Fibroblast of gingiva (primary cell): ENCODE data around the gene EP400.

Source experiments
- DNase-seq: peaks from one replicate; pipeline ENCODE4 v3.0.0-alpha.2; 2011; ENCODE audit warnings: low read depth

Gene EP400

DNA sequence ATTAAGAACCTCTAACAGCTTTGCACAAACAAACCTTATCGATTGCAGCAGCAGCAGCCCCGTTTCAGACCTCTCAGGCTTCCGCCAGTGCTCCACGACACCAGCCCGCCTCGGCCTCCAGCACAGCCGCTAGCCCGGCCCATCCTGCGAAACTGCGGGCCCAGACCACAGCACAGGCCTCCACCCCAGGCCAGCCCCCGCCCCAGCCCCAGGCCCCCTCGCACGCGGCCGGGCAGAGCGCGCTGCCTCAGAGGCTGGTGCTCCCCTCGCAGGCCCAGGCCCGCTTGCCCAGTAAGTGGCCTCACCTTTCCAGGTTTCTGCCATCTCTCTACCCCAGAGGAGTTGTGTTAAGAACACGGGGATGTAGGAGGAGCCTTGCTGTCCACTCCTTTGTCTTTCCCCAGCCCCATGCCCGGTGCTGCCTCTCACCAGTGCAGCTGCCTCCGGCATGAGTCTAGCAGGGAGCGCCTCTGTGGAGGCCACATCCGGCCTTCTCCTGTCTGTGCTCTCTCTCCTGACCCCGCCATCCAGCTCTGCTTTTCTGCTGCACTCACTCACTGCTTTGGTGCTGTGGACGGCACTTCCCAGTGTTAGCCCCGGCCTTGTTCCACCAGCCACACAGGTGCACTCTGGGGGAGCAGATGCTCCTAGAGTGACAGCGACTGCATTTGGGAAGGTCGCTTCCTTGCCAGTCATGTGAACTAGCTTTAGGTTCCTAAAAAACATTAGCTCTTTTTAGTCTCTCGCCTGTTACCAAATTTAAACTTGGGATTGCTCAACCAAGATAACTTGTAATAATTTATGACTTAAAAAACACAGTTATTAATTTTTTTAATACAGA lies 71.5 kb downstream of the EP400 start:
- no peak for DNase-seq

DNA sequence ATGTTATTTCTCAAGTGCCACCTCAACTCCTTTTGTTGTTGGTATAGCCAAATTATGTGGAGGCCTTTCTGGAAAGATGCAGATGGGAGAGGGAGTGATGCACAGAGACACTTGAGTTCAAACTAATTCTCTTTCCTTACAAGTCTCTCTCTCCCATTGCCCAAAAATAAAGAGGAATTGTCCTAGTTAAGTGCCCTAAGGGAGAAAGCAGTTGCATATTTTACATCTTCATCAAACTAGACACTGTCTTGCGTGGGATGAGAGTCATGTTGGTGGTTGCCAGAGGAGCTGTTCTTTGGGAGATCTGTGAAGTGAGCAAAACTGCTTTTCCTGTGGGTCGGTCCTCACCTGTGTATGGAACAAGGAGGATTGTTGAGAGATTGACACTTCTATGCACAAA lies 72.2 kb downstream of the EP400 start:
- no peak for DNase-seq

DNA sequence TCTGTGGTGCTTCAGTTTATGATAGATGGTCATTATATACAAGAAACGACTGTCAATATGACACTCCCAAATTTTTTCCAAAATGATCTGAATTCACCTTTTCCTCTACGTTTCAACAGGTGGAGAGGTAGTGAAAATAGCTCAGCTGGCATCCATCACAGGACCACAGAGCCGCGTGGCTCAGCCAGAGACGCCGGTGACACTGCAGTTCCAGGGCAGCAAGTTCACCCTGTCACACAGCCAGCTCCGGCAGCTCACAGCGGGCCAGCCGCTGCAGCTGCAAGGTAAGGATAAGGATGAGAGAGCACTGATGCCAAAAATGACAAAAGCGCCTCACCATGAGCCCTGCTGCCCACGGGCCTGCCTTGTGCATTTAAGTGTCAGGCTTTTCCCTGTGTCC lies 73.9 kb downstream of the EP400 start:
- no peak for DNase-seq

DNA sequence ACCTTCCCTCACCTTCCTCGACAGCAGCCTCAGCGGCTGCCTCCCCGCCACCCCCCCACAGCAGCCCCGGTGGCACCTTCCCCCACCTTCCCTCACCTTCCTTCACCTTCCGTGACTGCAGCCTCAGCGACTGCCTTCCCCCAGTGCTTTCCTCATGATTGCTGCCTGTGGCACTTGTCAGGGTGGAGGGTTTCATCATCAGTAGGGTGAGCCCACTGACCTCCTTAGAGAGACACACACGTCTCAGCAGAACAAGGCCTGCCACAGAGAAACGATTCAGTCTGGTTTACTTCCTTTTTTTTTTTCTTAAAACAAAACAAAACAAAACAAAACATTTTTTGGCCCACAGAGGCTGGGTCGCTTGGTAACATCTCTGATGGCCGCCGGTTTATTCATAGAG lies 75.0 kb downstream of the EP400 start:
- no peak for DNase-seq

DNA sequence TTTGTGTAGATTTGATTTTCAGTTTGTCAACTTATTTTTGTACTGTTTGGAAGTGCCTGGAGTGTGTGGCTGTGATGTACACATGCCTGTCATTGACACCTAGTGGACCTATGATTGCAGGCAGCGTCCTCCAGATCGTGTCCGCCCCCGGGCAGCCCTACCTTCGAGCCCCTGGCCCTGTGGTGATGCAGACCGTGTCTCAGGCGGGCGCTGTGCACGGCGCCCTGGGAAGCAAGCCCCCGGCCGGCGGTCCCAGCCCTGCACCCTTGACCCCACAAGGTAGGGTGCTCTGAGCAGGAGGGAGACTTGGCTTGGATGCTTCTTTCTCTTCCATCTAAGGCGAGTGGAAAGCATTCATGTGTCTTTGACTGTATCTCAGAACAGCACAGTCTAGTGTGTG lies 75.8 kb downstream of the EP400 start:
- DNase-seq: no peak

DNA sequence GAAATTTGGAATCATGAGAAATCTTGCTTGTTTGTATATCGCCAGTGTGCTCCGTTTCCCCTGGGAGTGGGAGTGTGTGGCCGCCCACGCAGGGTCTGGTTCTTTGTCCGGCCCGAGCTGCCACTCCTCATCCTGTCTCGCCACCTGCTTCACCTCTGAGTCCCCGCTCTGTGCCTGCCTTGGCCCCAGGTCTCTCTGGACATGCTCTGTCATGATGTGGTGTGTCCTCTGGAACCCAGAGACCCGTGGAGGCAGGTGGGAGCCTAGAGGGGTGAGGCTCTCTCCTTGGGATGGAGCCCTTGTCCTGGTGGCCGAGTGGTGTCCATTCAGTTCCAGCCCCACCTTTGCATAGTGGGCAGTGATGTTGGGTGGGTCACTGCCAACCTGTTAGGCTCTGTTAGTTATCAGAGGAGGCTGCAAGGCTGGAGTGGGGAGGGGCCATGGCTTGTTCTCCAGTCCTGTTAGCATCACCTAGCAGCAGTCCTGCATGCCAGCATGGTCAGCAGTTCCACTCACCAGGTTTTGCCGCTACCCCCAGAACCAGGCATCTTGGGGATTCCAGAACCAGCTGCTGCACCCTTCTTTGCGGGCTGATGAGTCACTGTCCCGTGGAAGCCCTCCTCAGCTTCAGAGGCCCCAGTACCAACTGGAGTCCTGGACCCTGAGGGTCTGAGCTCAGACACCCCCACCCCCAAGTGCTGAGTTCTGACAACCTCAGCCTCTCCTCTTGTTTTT lies 76.5 kb downstream of the EP400 start:
- DNase-seq: no peak

DNA sequence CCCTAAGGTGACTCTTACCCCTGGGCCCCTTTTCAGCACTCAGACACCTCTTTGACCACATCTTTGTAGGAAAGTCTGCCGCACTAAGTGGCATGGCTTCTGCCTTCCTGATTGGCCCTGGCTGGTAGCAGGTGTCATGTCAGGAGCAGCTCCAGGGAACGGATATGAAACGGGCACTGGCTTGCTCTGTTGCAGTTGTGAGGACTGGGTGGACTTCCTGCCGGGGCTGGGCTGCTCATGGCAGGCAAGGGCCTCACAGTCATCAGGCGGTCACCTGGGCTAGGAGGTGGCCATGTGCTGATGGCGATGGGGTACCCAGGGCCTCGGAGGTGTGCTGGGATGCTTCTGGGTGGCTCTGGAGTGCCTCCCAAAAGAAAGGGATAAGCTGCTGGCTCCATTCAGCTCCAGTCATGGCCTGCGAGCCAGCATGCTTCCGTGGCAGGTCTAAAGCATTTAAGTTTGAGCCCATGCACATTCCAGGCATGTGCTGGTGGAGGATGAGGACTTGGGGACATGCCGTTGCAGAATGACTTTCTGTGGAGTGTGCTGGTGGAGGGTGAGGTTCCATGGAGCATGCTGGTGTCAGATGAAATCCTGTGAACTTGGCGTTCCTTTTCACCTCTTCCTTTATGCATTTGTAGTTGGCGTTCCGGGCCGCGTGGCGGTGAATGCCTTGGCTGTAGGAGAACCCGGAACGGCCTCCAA lies 77.2 kb downstream of the EP400 start:
- no peak for DNase-seq

DNA sequence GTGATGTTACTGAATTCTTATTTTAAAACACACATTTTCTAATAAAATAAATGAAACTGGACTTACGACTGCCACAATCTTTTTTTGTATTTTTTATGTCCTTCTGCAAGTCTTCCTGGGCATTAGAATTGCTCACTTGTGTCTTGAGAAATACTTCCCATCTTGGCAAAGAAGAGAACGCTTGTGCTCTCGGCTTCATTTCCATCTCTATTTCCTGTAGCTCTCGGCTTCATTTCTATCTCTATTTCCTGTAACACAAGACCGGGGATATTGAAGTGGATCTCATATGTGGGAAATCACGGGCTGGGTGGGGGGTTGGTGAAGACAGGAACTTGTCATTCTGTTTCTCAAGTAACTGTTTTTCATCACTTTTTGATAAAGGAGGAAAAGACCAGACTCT lies 77.9 kb downstream of the EP400 start:
- DNase-seq: no peak

DNA sequence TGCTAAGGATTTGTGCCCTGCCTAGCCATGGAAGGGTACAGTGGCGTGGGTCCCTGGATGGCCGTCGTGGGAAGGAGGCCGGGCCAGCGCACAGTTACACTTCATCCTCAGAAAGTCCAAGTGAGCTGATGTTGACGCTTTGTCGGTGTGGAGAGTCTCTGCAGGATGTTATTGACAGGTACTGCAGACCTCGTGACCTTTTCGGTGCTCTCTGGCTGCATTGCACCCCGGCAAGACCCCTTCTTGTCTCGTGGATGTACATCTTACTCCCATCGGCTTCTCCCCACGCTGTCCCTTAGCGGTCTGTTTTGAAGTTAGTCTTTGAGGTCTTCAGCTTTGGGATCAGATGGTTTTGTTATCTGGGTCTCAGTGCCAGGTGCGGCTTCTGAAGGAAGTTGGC lies 78.4 kb downstream of the EP400 start:
- DNase-seq: no peak

DNA sequence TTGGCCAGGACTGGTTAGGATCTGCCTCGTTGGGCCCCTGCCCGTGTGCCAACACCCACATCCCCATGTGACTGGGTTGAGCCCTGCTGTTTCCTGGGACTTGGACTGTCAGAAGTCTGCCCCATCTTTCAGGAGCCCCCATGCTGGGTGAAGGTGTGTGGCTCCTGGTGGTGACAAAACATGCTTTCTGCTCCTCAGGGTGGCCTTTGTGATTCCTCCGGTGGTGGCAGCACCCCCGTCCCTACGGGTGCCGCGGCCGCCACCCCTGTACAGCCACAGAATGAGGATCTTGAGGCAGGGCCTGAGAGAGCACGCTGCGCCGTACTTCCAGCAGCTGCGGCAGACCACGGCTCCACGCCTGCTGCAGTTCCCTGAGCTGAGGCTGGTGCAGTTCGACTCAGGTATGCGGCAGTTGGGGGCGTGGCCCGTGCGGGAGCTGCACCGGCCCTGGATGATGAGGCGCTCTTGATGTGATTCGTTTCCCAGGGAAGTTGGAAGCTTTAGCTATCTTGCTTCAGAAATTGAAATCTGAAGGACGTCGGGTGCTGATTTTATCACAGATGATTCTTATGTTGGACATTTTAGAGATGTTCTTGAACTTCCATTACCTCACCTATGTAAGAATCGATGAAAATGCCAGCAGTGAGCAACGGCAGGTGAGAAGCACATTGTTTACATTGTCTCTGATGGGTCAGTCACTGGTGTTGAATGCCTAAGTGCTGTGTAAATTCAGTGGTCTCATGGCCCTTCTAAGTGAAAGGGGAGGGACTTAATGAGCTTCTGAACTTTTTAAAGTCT lies 80.0 kb downstream of the EP400 start:
- DNase-seq: no peak

DNA sequence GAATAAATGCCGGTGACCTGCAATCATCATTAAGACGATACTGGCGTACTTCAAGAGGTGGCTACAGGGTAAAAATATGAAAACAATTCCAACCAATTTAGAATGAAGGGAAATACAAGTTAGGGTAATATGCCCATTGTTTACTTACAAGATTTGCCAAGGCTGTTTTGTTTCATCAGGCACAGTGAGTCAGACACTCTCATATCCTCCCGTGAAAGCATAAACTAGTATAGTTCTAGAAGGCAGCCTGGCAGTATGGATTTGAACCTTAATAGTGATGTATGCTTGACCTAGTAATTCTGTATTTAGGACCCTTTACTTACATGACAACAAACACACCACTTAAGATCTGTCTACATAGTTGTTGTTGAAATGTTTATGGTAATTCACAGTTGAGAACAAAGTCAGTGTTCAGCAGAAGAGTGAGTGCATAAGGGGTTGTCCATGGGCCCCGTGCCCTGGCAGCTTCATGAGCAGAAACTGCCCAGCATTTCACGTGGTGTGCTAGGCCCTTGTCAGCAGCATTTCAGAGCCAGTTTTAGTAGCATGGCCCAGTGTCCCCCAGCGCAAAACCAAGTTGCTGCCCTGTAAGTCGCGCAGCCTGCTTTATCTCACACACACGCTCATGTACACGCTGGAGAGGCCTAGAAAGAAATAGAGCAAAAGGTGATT lies 80.8 kb downstream of the EP400 start:
- peak; percentile 51 for DNase-seq

DNA sequence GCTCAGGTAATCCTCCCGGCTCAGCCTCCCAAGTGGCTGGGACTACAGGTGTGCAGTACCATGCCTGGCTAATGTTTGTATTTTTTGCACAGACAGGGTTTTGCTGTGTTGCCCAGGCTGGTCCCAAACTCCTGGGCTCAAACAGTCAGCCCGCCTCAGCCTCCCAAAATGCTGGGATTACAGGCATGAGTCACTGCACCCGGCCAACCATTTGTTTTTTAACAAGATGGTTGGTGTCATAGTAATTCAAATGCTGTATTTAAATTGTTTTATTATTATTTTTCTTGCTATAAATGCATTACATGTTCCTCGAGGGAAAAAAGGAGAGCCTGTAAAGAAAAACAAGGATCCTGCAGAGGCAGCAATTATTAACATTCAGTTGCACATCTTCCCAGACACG lies 83.9 kb downstream of the EP400 start:
- DNase-seq: no peak

DNA sequence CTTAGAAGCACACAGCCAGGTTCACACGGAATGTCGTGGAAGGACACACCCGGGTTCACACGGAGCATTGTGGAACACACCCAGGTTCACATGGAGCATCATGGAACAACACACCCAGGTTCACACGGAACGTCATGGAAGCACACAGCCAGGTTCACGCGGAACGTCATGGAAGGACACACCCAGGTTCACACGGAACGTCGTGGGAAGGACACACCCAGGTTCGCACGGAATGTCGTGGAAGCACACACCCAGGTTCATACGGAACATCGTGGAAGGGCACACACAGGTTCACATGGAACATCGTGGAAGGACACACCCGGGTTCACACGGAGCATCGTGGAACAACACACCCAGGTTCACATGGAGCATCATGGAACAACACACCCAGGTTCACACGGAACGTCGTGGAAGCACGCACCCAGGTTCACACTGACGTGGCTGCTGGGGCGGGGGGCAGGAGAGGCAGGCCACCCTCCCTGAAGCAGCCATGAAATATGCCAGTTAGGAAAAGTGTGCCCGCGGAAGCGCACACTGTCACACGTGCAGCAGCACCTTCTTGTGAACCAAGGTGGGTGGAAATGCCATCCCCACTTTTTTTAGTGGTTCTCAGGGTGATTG lies 86.4 kb downstream of the EP400 start:
- no peak for DNase-seq

DNA sequence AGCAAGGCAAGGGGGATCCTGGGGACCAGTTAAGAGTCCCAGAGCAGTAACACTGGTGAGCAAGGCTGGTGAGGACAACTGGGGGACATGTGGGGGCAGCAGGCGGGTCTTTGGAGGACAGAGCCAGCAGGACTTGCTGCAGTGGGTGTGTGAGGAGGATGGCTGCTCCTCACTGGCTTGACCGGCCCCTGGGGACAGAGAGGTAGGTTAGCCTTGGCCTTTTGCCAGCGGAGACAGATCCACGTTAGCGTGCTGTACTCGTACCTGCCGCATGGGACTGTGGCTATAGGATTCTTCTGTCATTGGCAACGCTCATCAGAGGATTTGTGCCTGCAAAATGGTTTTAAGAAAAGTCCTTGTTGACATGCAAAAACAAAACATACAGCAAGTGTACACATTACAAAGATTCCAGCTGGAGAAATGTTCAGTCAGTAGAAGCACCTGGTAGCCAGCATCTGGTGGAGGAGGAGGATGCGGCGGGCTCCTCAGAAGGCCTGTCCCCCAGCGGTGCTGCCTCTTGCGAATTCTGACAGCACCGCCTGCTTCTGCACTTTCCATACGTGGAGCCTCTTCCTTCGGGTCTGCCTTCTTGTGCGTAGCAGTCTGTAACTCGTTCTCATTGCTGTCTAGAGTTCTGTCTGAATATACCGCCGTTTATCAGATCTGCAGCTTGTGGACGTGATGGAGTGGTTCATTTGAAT lies 91.3 kb downstream of the EP400 start:
- no peak for DNase-seq

DNA sequence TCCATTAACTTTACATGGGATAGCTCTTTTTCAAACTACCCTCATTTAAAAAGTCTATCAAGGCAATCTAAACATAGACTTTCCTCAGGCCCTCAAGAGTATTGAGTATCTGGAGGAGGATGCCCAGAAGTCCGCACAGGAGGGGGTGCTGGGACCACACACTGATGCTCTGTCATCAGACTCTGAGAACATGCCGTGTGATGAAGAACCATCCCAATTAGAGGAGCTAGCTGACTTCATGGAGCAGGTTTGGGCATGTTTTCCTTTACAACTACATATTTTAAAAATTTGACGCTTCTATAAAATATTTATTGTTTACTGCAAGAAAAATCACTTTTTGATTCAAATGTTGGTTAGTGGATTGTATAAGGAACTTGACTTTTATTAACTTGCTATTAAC lies 93.5 kb downstream of the EP400 start:
- DNase-seq: no peak

DNA sequence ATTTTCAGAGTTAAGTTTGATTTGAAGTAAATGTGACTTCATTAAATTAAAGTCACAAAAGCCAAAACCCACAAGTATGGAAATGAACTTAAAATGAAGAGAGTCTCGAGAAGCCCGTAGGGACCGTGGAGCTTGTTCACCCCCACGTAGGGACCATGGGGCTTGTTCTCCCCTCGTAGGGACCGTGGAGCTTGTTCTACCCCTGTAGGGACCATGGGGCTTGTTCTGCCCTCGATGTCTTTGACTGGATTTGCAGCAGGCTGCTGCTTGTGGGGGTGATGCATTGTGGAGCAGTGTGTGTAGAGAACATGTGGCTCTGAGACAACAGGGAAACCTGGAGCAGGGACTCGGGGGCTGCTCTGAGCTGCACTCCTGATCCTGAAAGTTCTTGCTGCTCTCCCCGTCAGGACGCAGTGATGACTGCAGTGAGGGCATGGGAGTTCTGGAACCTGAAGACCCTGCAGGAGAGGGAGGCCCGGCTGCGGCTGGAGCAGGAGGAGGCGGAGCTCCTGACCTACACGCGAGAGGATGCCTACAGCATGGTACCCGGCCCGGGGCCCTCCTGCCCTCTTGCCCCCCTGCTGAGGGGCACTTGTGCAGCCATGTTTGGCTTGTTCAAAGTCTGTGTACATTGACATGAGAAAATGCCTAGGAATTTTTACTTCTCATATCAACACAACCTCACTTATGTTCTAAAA lies 94.2 kb downstream of the EP400 start:
- no peak for DNase-seq

DNA sequence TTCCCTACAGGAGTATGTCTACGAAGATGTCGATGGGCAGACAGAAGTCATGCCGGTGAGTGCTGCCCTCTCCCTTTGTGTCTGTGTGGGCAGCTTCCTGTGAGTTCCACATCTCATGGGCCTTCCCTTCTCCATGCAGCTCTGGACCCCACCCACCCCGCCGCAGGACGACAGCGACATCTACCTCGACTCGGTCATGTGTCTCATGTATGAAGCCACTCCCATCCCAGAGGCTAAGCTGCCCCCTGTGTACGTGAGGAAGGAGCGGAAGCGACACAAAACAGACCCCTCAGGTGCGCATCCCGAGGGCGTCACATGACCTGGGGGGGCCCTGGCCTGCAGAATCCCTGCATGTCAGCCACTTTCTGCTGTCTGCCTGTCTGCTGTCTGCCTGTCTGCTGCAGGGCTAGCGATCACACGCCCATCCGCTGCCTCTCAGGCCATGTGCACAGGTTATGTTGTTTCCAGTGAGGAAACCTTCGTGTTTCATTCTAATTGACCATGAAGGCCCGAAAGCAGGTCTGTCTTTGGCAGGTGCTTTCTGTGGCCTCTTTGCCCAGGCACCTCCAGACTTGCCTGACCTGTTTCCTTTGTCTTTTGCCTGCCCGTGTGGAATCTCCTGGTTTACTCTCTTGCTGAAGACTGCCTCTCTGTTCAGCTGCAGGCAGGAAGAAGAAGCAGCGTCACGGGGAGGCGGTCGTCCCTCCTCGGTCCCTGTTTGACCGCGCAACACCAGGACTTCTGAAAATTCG lies 95.1 kb downstream of the EP400 start:
- no peak for DNase-seq

DNA sequence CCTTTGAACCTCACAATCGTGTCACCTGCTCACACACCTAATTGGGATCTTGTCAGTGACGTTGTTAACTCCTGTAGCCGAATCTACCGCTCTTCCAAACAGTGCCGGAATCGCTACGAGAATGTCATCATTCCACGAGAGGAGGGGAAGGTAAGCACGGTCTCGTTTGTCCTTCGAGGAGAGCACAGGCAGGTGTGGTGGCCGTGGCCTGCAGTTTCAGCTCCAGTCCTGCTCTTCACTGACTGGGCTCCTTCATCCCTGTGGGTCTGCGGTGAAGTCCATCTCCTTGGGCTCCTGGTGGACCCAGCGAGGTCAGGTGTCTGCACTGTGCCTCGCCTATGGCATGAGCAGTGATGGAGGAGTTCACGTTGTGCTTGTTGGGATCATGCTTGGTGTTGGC lies 96.0 kb downstream of the EP400 start:
- DNase-seq: no peak

DNA sequence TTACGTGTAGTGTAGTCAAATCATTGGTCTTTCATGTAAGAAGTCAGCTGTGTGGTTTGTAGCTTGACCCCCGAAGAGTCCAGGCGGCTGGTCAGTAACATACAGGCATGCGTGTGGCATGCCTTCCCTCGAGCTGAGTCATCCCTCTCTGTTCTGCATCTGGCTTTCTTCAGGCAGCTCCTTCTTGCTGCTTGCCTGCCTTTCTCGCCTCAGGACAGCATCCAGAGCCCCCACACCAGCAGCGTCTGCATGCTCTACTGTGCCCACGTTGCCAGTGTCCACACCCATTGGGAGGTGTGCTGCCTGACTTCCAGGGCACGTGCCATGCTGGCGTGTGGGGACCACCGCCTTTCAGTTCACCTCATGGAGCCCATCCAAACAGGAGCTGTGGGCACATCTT lies 96.8 kb downstream of the EP400 start:
- peak; percentile 83 for DNase-seq
